Measurements from ENCODE around the gene TSPOAP1.
"Not testable (repeated sequence)": the region's sequence is repeated elsewhere in the genome, so short reads cannot be mapped to it uniquely, and the experiment has no call there.

The TSPOAP1 gene

DNA sequence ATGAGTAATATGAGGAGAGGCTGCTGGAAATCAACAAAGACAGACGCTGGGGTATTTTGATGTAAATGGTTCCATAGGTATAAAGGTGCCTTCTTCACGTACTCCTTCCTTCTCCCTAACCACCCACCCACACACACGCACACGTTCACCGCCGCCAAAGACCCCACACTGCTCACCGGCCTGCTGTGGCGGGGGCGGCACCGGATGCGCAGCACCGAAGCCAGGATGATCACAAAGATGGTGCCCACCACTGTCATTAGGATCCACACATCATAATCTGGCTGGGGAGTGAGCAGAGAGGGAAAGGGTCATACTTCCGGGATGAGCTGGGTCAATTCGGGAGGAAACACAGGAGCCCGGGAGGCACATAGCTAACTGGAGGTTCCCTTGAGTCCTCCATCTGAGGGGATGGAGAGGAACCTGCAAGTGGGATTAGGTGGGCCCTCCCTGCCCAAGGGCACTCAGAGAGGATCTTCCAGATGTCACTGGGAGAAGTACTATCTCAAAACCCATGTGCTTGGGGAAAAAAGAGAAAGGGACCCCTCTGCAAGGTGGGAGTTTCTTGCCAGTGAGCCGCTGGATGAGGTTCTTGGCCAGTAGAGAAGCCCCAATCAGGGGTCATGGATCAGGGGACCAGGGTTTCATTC lies 33.9 kb upstream of the TSPOAP1 start:
- no peak for DNase-seq (ENCODE audit: low read depth)

DNA sequence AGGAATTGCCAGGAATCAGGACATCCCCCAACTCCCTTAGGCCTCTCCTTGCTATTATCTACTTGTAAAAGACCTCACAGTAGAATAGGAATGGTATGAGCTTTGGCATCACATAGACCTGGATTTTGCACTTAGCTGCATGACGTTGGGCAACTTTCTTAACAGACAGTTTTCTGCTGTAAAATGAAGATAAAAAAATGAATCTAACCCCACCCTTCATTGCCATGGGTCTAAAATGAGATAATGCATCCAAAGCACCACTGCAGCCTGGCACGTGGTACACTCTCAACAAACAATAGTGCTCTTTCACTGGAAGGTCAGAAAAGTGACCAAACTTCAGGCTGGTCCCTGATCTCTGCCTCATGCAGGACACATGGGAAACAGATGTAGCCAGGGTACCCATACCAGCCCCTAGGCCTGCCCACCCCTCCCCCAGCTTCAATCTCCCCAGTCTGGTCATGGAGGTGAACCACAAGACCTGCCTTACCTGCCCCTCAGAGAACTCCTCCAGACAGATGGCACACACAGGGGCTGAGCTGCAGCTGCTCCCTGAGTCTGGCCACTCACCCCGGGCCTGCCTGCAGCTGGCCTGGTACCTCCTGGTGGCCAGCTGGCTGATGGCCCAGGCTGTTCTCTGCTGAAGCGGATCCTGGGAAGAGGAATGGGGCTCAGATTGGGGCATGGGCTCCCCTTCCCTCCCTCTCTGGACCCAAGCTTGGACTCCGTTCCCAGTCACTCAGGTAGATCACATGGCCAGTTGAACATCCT lies 31.9 kb upstream of the TSPOAP1 start:
- DNase-seq (ENCODE audit: low read depth), result no peak

DNA sequence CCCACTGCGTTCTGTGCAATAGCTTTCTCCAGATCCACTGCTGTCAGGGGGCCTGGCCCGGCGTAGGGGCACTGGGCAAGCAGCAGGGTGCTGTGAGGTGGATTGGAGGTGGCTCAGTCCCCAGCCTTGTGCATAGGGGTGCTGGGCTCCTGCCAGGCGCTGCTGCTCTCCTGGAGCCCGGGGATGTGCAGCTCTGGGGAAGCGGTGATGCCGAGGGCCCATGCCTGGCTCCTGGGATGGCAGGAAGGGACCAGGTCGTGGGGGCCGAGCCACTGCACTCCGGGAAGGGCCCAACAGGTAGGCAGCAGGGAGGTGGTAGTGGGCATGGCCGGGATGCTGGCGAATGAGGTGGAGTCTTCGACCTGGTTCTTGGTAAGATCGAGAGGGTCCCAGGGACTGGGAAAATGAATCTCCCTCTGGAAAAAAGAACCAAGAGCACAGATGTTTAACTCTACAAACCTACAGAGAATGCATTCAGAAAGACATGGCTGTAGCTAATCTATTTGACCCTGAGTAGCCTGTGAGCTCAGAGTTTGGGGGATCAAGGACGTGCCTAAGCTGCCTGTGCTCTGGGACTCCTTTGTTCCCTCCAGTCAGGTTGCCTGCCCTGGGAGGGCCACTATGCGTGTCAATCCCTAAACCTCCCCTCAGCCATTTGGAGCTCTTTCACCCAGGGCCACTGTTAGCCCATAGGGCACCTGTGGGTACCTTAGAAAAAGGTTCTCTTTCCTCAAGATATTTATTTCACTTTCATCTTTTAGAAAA lies 30.0 kb upstream of the TSPOAP1 start:
- DNase-seq (ENCODE audit: low read depth), result no peak

DNA sequence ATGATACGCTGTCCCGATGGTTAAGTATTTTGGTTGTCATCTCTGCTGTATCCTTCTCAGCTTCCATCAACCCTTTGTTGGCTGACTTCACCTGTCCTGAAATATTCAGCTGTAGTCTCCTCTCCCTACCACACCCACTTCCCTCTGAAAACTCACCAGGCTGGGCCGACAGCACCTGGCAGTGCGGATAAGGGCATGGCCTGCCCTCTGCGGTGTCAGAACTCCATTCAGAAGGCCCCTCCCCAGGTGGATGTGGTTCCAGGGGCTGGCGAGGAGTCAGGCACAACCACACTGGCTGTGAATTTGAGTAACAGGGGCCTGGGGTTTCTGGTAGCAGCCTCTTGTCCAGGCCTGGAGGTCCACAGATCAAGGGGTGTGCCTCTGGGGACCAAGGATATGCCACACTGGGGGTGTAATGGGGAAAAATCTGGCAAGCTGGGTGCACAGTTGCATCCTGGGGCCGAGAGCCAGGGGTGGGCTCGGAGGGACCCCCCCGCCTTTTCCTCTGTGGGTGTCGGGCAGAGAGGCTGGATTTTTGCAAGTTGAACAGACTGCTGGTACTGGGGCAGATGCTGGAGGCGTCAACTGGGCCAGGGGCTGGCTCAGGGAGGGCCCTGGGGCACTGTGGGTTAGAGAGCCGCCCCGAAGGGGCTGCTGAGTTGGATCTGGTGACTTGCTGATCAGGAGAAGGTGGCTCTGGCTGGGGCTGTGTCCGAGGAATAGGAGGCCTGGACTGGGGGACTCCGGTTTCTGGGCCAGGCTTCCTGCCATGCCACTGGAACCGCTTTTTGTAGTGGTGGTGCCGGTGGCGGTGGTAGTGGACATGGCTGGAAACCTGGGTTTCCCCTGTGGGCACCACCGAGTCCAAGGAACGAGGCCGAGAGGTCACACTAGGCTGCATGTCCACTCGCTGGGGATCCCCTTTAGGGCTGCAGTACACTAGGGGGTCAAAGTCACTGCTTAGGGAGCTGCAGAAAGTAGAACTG lies 29.0 kb upstream of the TSPOAP1 start:
- DNase-seq (ENCODE audit: low read depth), result no peak

DNA sequence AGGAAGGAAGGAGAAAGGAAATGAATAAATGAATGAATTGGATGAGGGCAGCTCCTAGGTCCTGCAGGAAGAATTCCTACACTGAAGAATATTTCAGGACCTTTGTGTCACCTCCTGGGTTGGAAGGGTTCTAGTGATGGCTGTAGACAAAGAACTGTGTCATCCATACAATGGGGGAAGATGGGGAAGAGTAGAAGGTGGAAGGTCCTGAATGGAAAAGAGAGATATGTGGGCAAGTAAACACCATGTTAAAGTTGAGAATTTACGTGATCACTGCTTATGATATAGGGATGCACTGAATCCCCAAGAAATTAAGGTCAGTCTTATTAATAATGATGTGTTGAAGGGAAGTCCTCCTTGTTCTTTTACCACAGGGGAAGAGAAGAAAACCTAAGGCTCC lies 27.6 kb upstream of the TSPOAP1 start:
- no peak for DNase-seq (ENCODE audit: low read depth)

DNA sequence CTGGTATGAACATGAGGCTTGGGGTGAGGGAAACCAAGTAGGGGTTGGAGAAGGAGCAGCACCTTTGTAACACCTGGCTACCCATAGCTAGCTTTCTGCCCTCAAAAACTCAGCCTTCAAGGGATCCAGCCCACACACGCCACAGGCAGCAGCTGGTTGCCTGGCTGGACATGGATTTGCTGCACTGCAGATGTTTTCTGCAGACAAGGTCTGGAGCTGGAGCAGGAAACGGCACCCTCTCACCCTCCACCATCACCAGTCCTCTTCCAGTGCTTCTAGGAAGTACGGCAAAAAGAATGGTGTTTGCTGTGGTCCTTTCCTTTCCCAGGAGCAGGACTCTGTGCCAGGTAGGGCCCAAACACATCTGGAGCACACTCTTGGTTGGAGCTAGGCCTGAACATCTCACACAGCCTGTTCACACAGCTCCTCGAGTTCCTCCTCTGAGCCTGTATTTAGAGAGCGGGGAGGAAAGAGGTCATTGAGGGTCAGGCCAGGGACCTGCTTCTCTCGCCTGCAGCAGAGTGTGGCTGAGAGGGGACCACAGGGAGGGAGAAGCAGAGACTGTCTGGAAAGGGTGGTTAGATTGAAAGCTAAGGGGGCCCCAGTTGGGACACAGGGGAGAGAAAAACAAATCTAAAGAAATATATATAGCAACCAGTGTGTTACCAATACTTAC lies 26.1 kb upstream of the TSPOAP1 start:
- no peak for DNase-seq (ENCODE audit: low read depth)

DNA sequence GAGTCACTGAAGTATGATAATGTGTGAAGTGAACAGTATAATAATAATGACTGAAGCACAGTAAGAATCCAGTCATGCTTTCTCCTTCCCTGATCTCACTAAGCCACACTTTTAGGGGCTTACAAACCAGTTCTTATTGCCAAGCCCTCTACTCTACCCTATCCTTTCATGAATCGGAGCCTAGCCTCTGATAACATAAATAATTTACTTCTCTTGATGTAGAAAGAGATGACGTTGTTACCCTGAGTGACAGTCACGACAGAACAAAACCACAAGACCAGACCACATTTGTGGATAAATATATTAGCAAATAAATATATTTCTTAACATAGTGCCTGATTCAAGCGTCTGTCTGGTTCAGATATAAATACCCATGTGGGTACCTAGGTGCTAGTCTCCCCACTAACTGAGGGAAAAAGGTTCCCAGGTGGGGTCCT lies 24.8 kb upstream of the TSPOAP1 start:
- no peak for DNase-seq (ENCODE audit: low read depth)

DNA sequence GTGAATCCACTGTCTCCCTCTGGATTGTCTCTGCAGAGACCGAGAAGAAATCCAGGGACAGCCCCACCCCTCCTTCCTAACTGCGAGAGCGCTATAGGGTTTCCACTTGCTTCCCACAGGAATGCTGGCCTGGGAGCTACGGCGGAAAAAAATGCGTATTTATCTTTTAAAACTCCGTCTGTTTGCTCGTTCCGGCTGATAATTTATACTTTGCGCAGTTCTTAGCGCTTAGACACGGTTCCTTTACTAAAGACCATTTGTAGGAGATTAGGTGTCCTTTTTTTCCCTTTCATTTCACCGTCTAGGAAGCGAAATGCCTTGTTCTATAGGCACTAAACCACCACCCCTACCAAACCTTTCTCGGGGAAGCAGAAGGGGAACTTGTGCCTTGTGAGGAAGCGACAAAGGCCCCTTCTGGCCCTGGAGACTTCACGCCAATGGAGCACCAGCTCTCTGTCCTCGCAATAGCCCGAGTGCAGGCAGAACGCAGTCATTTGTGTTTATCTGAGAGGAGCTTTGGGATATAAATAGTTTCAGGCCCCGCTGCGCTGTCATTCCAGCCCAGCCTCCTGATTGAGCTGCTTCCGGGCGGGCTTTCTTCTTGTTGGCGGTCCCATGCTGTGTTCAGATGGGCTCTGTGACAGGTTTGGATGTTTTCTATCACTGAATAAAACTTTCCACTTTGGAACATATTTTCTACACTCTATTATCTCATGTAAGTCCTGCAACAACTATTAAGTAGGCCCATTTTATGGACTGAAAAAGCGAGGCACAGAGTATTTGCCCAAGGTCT lies 24.2 kb upstream of the TSPOAP1 start:
- DNase-seq (ENCODE audit: low read depth), result no peak

DNA sequence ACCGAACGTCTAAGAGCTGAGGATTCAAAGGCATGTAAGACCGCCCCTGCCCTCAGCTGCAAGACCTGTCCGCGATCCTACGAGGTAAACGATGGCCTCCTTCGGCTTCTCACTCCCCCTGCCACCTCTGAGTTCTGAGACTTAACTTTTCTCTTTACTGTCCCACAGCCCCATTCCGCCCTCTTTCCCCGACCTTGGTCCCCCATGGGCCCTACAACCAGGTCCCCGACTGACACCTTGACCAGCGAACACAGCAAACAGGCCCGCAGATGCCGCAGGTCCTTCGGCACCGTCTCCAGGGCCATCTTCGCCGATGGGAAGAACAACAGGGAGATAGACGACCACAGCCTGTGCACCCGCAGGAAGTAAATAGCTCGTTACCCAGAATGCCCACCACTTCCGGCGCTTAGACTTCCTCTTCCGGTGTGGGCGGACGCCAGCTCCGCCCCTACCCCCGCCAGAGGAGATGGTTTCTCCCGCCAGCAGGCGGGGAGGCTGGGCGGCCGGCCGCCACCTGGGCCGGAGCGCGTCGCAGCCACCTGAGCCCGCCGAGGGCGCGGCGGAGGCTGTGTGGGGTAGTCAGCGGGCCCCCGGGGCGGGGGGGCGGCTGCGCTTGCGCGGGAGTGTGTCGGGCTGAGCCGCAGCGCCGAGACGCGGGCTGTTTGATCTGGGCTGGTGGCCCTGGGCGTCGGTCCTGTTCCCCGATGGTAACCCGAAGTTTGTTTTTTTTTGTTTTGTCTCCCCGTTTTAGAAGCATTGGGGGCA lies 23.4 kb upstream of the TSPOAP1 start, which contains the start of gene SUPT4H1:
Gene SUPT4H1, minus strand, starts transcription at position 371 of the 765 bp plus-strand sequence. Its CDS starts 66 bp downstream, at position 305.
- peak; percentile 90 for DNase-seq (ENCODE audit: low read depth)

DNA sequence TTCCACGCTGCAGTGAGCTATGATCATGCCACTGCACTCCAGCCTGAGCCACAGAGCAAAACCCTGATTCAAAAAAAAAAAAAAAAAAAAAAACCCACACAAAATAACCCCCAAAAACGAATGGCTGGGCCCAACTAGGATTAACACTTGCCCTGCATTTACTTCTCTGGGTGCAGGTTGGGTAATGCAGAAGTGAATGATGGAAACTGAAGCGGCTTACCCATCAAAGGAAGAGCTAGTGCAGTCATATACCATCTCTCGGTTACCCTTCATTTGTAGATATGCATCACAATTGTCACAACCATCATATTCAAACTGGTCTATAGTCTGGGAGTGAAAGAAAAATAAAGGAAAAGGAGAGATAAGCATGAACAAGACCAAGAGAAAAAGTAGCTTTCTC lies 22.6 kb upstream of the TSPOAP1 start:
- no peak for DNase-seq (ENCODE audit: low read depth)

DNA sequence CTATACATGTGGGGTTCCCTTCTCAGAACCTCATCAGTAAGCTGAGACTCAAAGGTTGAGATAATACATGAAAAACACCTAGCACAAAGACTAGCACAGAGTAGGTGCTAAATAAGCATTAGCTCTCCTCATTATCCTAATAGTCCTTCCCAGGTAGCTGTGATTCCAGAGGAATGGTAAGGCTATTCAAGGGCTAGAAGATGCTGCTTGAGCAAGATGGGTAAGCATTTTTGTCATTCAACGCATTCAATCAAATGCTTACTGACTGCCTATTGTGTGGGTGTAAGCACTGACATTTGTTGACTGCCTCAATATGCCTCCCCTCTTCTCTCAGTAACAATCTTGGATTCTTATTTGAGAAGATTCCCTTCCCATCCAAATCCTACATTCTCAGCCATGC lies 19.4 kb upstream of the TSPOAP1 start:
- DNase-seq (ENCODE audit: low read depth), result no peak

DNA sequence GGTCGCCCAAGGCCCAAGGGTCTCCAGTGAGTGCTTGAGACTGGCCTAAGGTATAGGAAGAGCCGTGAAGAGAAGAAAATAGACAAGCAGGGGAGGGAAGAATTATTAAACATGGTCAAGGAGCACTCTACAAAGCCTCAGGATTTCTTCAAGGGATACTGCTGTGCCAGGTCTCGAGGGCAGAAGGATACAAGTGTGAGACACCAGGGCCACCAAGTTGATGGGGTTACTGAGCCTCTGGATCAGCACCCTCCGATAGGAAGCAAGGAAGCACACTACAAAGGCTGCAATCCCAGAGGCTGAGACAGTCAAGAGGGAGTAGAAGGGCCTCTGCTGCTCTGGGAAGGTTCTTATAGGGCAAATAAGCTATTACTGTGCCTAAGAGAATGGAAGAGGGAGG lies 16.9 kb upstream of the TSPOAP1 start:
- no peak for DNase-seq (ENCODE audit: low read depth)

DNA sequence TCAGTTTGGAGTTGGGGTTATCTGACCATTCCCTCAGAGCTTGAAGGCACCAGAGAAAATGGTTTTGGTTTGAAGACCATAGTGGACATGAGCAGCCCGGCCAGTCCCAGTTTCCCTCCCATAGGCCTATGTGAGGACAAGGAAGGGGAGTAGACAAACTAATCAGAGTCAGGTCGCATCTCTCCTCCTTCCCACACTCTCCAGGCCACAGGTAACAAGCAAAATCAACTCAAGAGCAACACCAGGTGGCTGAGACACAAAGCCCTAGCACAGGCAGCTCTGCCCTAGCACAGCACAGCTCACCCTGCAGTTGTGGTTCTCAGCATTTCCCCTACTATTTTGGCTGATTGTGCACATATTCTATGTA lies 16.2 kb upstream of the TSPOAP1 start:
- peak; percentile 64 for DNase-seq (ENCODE audit: low read depth)

DNA sequence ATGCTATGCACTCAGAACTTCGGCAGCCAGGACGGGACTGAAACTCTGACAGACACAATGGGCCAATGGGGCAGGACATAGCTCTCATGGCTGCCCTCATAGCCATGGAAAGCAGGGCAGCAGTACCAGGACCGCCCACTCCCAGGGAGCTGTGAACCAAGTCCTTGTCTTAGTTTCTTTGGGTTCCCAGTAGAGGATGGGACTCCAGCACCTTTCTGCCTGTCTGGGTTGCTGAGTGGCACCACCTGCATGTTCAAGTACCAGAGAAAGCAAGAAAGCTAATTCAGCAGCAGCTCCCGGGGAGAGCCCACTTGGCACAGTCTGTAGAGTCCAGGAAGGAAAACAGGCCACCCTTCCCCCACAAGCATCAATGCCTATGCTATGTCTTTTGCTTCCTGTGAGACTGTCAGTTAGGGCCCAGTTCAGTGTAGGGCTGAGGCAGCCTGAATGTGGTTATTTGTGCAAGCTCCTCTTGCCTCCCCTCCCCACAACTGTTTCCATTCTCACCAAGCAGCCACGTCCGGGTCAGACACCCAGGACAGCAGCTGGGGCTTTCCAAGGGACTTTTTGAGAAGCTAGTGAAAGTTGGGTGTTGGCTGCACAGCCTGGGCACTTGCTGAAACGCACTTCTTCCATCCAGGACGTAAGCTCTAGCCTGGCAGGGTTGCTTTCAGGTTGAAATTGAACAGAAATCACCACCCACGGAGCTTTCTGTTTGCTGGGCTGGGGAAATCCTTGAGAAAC lies 15.6 kb upstream of the TSPOAP1 start:
- peak; percentile 86 for DNase-seq (ENCODE audit: low read depth)

DNA sequence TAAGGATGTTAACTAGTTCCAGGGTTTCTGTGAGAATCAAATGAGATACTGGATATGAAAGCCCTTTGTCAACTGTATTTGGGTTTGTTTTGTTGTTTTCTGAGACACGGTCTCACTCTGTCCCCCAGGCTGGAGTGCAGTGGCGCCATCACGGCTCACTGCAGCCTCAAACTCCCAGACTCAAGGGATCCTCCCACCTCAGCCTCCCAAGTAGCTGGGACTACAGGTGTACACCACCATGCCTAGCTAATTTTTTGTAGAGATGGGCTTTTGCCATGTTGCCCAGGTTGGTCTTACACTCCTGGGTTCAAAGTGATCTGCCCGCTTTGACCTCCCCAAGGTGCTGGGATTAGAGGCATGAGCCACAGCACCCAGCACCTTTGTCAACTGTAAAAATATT lies 14.5 kb upstream of the TSPOAP1 start:
- no peak for DNase-seq (ENCODE audit: low read depth)

DNA sequence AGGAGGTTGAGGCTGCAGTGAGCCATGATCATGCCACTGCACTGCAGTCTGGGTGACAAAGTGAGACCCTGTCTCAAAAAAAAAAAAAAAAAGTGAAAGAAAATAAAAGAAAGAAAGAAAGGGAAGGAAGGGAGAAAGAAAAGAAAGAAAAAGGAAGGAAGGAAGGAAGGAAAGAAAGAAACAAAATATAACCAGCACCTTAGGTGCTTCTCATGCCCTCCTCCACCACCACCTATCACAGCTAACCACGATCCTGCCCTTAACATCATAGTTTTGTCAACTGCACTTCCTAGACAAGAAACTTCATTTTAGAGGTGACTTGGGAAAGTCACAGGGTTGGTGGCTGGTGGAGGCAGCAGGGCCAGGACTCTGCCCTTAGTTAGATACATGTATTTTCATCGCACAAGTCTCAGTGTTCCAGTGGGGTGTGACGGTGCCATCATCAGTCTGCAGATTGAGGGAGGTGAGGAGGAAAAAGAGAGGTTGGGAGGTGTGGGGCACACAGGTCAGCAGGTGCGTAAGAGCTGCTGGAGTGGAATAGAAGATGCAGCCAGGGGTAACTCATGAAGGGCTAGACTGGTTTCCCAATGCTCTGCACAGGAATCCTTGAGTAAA lies 13.4 kb upstream of the TSPOAP1 start:
- no peak for DNase-seq (ENCODE audit: low read depth)

DNA sequence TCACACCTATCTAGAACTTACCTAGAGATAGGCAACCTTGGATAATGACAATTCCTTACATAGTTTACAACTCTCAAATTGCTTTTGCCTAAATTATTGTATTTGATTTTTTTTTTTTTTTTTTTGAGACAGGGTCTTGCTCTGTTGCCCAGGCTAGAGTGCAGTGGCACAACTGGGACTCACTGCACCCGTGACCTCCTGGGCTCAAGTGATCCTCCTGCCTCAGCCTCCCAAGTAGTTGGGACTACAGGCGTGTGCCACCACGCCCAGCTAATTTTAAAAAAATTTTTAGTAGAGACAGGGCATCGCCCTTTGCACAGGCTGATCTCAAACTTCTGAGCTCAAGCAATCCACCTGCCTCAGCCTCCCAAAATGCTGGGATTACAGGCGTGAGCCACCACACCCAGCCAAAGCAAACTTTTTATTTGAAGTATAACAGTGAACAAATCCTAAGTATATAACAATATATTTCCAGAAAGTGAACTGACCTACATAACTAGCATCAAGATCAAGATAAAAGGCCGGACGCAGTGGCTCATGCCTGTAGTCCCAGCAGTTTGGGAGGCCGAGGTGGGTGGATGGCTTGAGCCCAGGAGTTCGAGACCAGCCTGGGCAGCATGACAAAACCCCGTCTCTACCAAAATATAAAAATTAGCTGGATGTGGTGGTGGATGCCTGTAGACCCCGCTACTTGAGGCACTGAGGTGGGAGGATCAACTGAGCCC lies 12.7 kb upstream of the TSPOAP1 start:
- DNase-seq (ENCODE audit: low read depth), result not testable (repeated sequence)

DNA sequence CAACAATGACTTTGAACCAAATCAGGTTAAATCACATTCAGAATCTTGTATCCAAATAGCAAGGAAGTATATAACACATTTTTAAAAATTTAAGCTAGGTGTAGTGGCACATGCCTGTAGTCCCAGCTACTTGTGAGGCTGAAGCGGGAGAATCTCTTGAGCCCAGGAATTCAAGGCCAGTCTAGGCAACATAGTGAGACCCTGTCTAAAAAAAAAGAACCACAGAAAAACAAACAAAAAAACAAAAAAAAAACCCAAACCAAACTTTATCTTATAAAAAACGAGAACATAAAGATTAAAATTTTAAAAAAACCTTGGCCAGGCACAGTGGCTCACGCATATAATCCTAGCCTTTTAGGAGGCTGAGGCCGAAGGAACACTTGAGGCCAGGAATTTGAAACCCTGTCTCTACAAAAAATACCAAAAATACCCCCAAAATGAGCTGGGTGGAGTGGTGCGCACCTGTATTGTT lies 11.8 kb upstream of the TSPOAP1 start:
- no peak for DNase-seq (ENCODE audit: low read depth)
